Right renal pelvis (tissue), 4 donors: ENCODE measurements around the gene PRR7. TPM values are rescaled to one million over a fixed set of nuclear protein-coding genes. Genes with fewer than 3 reads are reported as not detected.

Source experiments
- DNase-seq, 4 donors: peaks; one replicate each; pipeline ENCODE4 v3.0.0-alpha.2; 2013; ENCODE audit warnings: low read depth in 4 of 4, low spot score in 3 of 4, missing footprints in 1 of 4
- polyA plus RNA-seq, 4 donors: library from polyadenylated mRNA; unstranded; fragments of 120-200 nt; gene quantifications; one replicate each; pipeline ENCODE4 v1.2.1, GENCODE V29; 2013; ENCODE audit not compliant: insufficient read length in 4 of 4

PRR7 gene
- polyA plus RNA-seq, 4 donors, result 0.83 to 3.8 (median 1.2) TPM

DNA sequence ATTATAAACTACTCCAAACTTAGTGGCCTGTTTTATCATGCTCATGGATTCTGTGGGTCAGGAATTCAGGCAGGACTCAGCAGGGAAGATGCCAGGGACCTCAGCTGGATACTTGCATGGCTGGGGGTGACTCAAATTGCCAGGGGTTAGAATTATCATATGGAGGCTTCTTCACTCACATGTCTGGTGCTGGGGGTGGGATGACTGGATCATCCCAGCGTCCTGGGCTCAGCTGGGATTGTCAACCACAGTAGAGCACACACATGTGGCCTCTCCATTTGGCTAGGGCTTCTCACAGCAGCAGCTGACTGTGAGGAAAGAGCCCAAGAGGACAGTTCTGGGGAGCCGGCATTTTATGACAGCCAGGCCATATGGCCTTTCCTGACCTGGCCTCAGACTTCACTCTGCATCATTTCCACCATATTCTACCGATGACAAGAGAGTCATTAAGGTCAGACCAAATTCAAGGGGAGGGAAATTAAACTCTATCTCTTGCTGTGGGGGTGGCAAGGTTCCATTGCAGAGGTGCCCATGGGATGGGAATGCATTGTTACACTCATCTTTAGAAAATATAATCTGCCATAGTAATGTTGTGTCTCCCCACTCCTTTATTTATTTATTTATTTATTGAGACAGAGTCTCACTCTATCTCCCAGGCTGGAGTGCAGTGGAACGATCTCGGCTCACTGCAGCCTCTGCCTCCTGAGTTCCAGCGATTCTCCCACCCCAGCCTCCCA lies 25.4 kb upstream of the PRR7 start:
- no peak for DNase-seq

DNA sequence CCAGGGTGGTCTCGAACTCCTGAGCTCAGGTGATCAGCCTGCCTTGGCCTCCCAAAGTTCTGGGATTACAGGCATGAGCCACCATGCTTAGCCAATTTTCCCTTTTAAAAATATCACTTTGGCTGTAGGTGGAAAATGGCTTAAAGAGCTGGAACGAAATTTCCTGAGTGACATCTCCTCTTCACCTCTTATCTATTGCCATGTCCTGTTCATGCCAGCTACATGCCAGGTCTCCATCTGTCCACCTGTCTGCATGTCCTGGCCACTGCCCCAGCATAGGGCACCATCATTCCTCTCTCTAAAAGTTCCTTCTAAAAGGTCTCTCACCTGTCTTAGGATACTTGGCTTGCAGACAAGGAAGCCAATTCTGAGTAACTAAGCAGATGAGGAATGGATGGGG lies 22.9 kb upstream of the PRR7 start:
- no peak for DNase-seq

DNA sequence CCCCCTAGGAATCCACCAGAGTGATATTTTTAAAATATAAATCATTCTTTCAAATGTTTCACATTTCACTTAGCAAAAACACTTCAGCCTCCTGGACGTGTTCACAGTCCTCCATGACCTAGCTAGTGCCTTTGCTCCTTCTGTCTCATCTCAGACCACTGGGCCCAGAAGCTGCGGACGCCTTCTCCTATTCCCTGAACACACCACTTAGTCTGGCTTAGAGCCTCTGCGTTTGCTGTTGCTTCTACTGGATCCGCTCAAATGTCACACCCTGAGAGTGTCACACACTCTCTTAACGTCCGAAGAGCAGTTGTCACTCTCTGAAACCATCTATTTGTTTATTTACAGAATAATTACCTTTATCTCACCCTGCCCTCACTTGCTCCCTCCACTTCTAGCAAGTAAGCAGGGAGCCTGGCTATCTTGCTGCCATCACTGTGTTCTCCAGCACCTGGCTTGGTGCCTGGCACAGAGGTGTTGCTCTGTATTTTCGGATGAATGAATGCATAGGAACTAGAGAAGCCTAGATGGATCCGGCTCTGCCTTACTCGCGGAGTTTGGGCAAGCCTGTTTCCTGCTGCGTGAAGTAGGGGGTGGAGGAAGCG lies 21.3 kb upstream of the PRR7 start:
- no peak for DNase-seq

DNA sequence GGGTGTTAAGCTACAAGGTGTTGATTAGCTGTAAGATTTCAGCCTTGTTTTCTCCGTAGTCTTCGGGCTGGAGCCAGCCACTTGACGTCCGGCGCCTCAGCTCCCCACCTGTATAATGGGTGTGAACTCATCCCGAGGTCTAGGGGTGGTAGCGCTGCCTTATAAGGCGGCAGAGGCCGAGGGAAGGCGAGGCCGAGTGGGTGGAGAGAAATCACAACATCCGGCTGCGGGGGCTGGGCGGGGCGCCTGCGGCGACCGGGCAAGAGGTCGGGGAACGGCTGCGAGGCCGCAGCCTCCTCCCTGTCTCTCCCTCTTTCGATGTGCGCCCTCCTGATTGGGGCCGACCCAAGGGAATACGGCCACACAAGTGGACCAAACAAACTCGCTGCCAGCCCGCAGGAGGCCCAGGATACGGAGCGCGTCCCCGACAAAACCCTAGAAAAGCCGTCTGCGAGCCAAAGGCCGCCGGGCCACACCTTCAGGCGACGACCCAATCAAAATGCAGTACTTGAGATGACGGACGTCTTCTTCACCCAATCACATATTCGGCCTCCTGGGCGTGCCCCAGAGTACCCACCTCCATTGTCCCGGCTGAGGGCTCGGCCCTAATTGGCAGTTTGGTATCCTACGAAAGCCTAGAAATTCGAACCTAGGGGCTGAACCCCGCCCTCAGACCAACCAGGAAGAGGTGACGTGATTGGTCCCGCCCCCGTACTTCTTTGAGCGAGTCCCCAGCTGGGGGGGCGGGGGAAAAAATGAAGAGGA lies 20.6 kb upstream of the PRR7 start:
- DNase-seq, result peak; percentile 100

DNA sequence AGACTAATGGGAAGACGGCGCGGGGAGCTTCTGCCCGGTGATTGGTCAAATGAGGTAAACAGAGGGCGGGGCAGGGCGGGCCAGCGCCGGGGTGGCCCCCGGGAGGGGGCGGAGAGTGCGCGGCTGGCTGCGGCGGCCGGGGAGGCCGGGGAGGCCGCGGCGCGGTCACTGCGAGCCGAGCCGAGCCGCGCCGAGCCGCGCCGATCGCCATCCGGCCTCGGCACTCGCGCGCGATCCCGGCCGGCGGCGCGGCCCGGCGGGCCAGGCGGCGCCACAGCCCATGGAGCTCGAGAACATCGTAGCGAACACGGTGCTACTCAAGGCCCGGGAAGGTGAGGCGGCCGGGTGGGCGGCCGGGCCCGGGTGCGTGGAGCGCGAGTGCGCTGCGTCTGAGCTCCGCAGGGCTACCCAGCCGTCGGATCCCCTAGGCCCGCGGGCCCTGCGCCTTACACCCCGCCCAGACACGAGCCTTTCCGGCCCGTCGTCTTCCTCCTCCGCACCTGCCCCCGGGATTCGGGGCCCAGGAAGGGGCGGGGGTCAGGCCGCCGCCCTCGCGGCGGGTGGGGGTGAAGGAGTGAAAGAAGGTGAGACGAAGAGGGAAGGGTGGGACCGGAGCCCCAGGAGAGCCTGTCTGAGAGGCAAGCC lies 19.9 kb upstream of the PRR7 start, which contains the start of gene GRK6:
Gene GRK6, plus strand, starts transcription at position 111 of the 645 bp plus-strand sequence. Its CDS starts 170 bp downstream, at position 281.
- DNase-seq, result no peak

DNA sequence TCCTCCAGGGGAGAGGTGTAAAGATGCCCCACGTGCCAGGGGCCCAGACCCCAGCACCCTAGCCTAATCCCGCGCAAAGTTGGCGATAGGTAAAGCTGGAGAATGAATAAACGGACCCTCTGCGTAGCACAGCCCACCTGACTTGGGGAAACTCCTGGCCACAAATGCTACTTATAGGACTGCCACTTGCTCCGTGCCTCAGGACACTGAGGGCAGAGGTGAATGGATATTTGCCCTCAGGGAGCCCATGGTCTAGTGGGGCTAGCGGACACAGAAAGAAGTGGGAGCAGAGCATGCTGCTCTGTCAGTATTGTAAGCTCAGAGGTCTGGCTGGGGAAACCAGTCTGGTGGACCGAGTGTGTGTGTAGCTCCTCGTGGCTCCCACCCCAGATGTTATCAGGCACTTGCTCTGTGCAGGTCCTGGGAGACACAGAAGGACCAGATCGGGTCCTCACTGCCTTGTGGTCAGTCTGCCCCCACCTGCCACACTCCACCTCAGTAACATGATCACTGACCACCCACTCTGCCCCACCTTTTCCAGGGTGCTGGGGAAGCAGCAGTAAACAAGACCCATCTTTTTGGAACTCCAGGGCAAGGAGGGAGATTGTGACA lies 19.3 kb upstream of the PRR7 start:
- no peak for DNase-seq

DNA sequence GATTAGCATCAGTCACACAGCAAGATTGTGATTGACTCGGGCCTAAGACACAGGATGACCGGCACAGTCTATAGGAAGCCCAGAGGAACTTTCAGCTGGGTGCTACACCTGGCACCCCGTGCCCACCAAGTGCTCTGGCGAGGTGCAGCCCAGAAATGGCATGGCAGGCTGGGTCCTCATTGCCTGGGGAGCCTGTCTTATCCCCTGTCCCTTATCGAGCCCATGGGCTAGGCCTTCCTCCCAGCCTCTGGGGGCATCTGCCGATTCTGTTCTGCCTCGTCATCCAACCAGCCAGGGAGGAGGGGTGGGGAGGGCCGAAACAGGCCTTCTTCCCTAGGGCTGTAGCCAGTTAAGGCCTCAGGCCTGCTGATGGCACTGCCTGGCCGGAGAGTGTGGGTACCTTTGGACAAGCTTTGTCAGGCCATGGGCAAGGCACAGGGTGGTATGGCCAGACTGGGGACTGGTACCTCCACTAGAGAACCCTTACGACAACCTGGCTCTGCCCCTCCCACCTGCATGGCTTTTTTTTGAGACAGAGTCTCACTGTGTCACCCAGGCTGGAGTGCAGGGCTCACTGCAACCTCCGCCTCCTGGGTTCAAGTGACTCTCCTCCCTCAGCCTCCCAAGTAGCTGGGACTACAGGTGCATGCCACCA lies 18.6 kb upstream of the PRR7 start:
- no peak for DNase-seq

DNA sequence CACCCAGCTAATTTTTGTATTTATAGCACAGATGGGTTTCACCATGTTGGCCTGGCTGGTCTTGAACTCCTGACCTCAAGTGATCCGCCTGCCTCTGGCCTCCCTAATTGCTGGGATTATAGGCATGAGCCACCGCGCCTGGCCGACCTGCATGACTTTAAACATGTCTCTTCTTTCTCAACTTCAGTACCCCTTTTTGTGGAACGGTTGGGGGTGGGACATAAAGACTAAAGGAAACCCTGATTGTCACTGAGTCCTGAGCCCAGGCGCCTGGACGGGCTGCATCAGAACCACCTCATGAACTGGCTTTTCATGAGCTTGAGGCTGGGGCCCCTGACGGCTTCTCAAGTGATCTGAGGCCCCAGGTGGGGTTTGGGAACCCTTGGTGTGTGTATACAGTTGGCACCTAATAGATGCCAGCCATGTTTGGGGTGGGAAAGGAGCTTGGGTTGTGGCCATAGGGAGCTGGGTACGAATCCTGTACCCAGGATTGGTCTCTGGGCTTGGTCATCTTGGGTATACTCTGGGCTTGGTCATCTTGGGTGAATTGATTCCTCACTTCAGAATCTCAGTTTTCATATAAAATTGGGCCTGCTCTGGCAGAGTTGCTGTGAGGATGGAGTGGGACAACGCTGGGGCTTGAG lies 17.9 kb upstream of the PRR7 start:
- no peak for DNase-seq

DNA sequence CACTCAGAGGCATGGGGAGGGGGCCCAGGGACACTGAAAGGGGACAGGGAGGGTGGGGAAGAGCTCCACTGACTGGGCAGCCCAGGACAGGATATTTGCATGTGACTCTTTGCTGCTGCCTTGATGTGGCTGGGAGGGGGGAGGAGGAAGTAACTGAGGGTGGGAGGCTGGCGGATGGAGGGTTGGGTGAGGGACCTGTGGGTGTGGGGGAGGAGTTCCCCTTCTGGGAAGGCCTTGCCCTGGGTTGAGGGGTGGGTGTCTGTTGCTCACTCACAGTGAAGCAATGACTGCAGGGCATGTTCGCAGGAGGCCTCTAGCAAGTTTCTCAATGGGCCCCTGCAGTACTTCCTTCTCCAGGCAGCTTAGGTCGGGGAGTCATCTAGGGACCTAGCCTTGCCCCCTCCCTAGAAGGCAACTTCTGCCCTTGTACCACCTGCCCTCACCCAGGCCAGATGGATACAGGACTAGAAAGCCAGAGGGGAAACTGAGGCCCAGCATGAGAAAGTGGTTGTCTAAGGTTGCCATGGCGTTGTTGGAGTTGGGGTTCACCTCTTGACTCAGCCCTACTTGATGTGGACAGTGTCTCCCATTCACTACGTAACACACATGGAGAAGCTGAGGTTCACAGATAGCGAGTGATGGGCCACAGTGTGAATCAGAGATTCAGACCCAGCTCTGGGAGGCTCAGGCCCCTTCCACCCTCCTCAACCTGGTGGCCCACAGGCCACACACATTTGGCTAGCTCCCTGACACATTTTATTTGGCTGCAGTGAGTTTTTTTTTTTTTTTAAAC lies 17.2 kb upstream of the PRR7 start:
- no peak for DNase-seq

DNA sequence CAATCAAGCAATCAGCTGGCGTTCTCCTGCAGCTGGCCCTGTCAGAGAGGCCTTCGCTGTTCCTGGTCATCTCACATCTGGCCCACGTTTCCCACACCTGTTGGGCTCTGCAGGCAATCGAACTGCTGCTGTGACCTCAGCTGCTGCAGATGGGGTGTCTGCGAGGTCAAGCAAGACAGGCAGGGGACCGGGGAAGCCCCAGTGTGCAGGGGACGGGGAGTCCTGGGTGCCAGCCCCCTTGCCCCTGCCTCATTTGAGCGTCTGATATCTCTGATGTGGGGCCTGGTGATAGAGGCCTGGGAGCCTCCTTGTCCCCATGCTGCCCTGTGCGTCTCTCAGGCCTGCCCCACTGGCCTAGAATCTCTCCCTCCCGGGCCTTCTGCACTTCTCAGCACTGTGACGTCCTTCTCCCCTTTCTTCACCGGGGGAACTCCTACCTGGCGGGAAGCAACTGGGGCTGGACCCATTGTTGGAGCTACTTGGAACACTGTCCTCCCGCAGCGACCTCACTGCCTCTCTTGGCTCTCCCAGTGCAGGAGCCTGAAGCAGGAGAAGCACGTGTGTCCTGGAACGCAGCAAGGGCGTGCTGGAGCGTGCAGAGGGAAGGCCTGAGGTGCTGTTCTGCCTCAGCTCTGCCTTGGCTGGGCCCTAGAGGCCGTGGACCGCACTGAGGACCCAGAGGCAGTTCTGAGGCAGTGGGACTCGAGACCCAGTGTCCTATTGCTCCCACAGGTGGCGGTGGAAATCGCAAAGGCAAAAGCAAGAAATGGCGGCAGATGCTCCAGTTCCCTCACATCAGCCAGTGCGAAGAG lies 16.3 kb upstream of the PRR7 start:
- no peak for DNase-seq

DNA sequence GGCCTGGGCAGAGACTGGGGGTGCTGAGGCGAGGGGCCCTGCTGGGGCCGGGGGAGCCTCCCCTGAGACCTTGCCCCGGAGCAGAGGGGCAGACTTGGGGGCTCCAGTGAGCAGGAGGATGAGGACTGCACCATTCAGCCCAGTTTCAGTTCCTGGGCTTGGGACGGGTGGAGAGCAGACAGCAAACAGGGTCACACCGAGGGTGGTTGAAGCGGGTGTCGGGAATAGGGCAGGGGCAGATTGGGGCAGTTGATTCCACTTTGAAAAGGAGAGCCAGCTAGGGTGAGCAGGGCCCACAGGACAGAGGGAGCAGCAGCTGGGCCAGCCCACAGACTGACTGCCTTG lies 15.7 kb upstream of the PRR7 start:
- no peak for DNase-seq

DNA sequence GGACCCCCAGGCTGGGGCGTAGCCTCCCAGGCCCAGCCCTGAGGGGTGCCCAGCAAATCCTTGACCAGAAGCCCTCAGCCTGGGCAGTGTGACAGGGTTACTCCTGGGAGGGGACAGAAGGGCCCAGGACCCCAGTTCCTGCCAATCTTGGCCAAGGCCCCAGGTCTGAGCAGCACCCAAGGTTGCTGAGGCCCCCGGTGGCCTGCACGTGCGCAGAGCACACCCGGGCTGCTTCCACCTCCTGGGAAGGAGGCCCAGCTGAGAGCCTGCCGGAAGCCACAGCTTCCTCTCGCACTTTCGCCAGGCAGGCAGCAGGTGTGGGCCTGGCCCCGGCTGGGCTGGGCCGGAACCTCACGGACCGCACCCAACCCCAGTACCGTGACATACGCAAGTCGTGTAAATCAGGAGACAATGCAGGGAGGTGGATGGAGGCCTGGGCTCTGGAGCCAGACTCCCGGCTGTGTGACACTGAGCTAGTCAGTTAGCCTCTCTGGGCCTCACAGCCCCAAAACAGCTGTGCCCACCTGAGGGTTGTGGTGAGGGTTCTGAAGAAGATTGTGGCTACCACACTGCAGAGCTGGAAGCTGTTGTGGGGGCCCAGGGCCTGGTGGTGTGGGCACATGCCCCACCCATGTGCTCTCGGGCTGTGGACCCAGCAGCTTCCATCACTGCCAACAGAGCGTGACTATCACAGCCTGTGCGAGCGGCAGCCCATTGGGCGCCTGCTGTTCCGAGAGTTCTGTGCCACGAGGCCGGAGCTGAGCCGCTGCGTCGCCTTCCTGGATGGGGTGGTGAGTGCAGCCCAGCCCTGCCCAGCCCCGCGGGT lies 15.1 kb upstream of the PRR7 start:
- DNase-seq, result no peak

DNA sequence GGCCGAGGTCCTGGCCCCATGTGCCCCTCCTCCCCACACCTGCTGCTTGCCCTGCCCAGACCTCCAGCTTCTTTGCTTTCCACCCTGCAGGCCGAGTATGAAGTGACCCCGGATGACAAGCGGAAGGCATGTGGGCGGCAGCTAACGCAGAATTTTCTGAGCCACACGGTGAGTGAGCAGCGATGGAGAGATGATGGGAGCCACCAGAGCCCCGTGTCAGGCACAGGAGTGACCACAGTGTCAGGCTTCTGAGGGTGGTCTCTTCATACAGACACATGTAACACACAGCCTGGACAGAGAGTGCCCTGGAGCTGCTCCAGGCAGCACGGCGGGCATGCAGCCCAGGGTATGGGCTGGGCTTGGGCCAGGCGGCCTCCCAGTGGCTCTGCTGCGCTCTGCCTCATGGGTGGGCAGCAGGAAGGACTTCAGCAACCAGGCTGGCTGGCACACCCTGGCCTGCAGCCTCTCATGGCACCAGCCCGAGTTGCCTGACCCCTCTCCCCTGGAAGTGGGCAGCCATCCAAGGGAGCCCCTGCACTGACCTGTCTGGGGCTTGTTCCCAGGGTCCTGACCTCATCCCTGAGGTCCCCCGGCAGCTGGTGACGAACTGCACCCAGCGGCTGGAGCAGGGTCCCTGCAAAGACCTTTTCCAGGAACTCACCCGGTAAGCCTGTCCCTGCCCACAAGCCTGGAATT lies 14.3 kb upstream of the PRR7 start:
- DNase-seq, result no peak

DNA sequence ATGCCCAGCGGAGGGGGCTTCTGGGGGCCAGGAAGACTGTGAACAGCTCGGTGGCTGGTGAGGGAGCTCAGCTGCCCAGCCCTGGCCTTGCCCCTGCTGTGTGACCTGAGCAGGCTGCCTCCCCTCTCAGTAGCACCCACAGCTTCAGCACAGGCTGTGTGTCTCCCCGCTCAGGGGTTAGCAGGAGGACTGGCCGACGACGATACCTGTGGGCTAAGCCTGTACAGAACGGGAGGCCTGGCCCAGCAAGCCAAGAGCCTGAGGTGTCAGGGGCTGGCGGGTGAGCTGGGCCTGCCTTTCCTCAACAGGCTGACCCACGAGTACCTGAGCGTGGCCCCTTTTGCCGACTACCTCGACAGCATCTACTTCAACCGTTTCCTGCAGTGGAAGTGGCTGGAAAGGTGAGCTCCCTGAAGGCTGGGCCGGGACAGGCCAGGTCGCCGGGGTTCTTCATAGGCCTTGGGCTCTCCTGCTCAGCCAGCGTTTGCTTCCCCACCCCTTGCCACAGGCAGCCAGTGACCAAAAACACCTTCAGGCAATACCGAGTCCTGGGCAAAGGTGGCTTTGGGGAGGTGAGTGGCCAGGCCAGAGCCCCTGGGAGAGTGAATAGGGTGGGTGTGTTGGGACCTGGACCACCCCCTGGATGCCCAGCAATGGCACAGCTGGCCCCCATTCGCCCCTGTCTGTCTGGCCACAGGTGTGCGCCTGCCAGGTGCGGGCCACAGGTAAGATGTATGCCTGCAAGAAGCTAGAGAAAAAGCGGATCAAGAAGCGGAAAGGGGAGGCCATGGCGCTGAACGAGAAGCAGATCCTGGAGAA lies 13.6 kb upstream of the PRR7 start:
- DNase-seq, result no peak

DNA sequence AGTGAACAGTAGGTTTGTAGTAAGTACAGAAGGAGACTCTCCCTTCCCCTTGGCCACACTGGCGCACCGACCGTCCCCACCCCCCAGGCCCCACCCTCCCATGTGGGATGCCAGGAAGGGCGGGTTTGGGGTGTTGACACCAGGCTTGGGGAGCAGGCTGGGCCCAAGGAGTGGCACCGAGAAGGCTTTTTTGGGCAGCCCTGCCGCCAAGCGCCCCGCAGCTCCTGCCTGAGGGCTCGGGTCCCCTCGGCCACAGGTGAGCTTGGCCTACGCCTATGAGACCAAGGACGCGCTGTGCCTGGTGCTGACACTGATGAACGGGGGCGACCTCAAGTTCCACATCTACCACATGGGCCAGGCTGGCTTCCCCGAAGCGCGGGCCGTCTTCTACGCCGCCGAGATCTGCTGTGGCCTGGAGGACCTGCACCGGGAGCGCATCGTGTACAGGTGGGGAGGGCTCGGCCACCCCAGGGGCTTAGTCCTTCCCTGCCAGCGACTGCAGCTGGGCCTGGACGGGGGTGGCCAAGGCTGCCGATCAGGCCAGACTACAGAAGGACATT lies 12.9 kb upstream of the PRR7 start:
- DNase-seq, result no peak

DNA sequence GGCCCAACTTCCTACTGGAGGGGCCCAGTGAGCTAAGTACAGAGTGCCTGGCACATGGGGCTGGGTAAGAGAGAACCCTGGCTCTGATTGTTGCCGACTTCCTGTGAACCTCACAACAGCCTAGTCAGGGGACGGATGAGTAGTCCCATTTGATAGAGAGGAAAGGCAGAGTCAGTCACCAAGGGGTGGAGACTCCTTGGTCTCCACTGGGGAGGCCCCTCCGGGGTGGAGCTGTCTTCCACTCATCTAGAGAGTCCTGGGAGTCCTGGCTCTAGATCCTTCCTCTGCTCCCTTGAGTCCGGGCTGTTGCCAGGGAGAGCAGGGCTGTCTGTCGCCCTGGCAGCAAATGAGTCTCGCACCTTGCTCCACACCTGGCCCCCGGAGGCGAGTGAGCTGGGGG lies 12.2 kb upstream of the PRR7 start:
- DNase-seq, result no peak
